Measurements from ENCODE around the gene LRP8. TPM values are rescaled to one million over a fixed set of nuclear protein-coding genes. Genes with fewer than 3 reads are reported as not detected.

Gene LRP8
- total and polyA plus RNA-seq, 2 of the 13 experiments (the other 11 are each of a cell fraction or from before 2014, with no cell fraction given), result 17.3 to 17.4 TPM

DNA sequence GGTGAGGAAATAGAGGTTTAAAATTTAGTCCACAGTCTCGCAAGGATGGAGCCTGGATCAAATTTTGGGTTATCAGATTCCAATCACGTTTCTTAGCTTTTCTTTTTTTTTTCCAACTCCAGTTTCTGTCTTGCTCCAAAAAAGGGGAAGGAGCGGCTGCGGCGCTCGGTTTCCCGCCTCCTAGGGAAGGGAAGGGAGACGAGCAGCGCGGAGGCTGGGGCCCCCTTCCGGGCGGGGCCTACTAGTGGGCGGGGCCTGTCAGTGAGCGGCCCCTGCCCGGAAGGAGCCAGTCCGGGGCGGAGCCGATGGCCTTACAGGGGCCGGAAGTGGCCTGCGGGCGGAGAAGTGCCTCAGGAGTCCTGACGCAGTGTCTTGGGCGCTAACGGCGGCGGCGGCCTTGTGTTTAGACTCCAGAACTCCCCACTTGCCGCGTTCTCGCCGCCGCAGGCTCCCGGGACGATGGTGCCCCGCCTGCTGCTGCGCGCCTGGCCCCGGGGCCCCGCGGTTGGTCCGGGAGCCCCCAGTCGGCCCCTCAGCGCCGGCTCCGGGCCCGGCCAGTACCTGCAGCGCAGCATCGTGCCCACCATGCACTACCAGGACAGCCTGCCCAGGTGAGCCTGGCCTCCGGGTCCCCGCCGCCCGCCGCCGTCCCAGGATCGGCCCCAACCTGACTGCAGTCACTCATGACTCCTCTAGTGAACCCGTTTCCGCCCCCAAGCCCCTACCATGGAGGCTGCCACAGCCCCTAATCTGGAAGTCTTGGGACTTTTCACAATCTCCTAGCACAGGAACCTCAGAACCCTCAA is 131.2 kb downstream of the LRP8 start, which contains the start of gene CPT2 (continued):
- TF ChIP-seq, protein P1, sequence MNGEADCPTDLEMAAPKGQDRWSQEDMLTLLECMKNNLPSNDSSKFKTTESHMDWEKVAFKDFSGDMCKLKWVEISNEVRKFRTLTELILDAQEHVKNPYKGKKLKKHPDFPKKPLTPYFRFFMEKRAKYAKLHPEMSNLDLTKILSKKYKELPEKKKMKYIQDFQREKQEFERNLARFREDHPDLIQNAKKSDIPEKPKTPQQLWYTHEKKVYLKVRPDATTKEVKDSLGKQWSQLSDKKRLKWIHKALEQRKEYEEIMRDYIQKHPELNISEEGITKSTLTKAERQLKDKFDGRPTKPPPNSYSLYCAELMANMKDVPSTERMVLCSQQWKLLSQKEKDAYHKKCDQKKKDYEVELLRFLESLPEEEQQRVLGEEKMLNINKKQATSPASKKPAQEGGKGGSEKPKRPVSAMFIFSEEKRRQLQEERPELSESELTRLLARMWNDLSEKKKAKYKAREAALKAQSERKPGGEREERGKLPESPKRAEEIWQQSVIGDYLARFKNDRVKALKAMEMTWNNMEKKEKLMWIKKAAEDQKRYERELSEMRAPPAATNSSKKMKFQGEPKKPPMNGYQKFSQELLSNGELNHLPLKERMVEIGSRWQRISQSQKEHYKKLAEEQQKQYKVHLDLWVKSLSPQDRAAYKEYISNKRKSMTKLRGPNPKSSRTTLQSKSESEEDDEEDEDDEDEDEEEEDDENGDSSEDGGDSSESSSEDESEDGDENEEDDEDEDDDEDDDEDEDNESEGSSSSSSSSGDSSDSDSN (CRISPR knock-in tag; IDR thresholded peaks at IDR 0.05), result peak; percentile 66
- TF ChIP-seq ZBTB7B (CRISPR knock-in tag; IDR thresholded peaks at IDR 0.05) (no peak), SRSF4 (IDR thresholded peaks at IDR 0.05; ENCODE audit: low read depth, low read length, poor library complexity, severe bottlenecking) (no peak), ZNF264 (CRISPR knock-in tag; IDR thresholded peaks at IDR 0.05) (no peak), ZNF230 (CRISPR knock-in tag; IDR thresholded peaks at IDR 0.05) (peak; percentile 65; the same call in 1 of the 2 replicates), KMT2A (CRISPR knock-in tag; IDR thresholded peaks at IDR 0.05) (no peak), ZNF3 (CRISPR knock-in tag; IDR thresholded peaks at IDR 0.05) (no peak), PAF1 (CRISPR knock-in tag; IDR thresholded peaks at IDR 0.05) (no peak), POLR2A (IDR thresholded peaks at IDR 0.05; ENCODE audit: insufficient read depth in 1 of 2, low read depth in 2 of 2, low read length in 2 of 2) (peak; percentile 78 to 97), ZNF17 (CRISPR knock-in tag; IDR thresholded peaks at IDR 0.05) (no peak), ZNF782 (CRISPR knock-in tag; IDR thresholded peaks at IDR 0.05; ENCODE audit: borderline replicate concordance) (no peak), ZSCAN22 (CRISPR knock-in tag; IDR thresholded peaks at IDR 0.05) (no peak), SMC3 (IDR thresholded peaks at IDR 0.05; ENCODE audit: low read length) (no peak), ZNF253 (CRISPR knock-in tag; IDR thresholded peaks at IDR 0.05; ENCODE audit: borderline replicate concordance) (no peak; the same call in 1 of the 2 replicates), ZNF30 (CRISPR knock-in tag; IDR thresholded peaks at IDR 0.05) (no peak), ZFP36L2 (CRISPR knock-in tag; IDR thresholded peaks at IDR 0.05) (no peak), REPIN1 (CRISPR knock-in tag; IDR thresholded peaks at IDR 0.05; ENCODE audit: borderline replicate concordance, low read depth) (no peak), MBNL3 (CRISPR knock-in tag; conservative IDR thresholded peaks at IDR 0.05) (no peak)
- TF ChIP-seq, protein P2, sequence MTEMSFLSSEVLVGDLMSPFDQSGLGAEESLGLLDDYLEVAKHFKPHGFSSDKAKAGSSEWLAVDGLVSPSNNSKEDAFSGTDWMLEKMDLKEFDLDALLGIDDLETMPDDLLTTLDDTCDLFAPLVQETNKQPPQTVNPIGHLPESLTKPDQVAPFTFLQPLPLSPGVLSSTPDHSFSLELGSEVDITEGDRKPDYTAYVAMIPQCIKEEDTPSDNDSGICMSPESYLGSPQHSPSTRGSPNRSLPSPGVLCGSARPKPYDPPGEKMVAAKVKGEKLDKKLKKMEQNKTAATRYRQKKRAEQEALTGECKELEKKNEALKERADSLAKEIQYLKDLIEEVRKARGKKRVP (CRISPR knock-in tag; IDR thresholded peaks at IDR 0.05), result no peak
- TF ChIP-seq, protein P3, sequence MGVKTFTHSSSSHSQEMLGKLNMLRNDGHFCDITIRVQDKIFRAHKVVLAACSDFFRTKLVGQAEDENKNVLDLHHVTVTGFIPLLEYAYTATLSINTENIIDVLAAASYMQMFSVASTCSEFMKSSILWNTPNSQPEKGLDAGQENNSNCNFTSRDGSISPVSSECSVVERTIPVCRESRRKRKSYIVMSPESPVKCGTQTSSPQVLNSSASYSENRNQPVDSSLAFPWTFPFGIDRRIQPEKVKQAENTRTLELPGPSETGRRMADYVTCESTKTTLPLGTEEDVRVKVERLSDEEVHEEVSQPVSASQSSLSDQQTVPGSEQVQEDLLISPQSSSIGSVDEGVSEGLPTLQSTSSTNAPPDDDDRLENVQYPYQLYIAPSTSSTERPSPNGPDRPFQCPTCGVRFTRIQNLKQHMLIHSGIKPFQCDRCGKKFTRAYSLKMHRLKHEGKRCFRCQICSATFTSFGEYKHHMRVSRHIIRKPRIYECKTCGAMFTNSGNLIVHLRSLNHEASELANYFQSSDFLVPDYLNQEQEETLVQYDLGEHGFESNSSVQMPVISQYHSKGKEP (CRISPR knock-in tag; IDR thresholded peaks at IDR 0.05), result no peak
- TF ChIP-seq, protein P4, sequence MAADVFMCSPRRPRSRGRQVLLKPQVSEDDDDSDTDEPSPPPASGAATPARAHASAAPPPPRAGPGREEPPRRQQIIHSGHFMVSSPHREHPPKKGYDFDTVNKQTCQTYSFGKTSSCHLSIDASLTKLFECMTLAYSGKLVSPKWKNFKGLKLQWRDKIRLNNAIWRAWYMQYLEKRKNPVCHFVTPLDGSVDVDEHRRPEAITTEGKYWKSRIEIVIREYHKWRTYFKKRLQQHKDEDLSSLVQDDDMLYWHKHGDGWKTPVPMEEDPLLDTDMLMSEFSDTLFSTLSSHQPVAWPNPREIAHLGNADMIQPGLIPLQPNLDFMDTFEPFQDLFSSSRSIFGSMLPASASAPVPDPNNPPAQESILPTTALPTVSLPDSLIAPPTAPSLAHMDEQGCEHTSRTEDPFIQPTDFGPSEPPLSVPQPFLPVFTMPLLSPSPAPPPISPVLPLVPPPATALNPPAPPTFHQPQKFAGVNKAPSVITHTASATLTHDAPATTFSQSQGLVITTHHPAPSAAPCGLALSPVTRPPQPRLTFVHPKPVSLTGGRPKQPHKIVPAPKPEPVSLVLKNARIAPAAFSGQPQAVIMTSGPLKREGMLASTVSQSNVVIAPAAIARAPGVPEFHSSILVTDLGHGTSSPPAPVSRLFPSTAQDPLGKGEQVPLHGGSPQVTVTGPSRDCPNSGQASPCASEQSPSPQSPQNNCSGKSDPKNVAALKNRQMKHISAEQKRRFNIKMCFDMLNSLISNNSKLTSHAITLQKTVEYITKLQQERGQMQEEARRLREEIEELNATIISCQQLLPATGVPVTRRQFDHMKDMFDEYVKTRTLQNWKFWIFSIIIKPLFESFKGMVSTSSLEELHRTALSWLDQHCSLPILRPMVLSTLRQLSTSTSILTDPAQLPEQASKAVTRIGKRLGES (CRISPR knock-in tag; IDR thresholded peaks at IDR 0.05; ENCODE audit: borderline replicate concordance), result no peak
- TF ChIP-seq, protein P5, sequence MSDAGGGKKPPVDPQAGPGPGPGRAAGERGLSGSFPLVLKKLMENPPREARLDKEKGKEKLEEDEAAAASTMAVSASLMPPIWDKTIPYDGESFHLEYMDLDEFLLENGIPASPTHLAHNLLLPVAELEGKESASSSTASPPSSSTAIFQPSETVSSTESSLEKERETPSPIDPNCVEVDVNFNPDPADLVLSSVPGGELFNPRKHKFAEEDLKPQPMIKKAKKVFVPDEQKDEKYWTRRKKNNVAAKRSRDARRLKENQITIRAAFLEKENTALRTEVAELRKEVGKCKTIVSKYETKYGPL (CRISPR knock-in tag; IDR thresholded peaks at IDR 0.05), result no peak
